Activated CD8-positive, alpha-beta memory T cell treated with anti-CD3 and anti-CD28 coated beads, Interleukin-2, amount 50 U/mL, for 1 hour (primary cell): ENCODE measurements around the gene ASB2.

Experiments used
- DNase-seq: peaks from one replicate; pipeline ENCODE4 v3.0.0-alpha.2; 2020; ENCODE audit errors: extremely low read depth

The ASB2 gene

DNA sequence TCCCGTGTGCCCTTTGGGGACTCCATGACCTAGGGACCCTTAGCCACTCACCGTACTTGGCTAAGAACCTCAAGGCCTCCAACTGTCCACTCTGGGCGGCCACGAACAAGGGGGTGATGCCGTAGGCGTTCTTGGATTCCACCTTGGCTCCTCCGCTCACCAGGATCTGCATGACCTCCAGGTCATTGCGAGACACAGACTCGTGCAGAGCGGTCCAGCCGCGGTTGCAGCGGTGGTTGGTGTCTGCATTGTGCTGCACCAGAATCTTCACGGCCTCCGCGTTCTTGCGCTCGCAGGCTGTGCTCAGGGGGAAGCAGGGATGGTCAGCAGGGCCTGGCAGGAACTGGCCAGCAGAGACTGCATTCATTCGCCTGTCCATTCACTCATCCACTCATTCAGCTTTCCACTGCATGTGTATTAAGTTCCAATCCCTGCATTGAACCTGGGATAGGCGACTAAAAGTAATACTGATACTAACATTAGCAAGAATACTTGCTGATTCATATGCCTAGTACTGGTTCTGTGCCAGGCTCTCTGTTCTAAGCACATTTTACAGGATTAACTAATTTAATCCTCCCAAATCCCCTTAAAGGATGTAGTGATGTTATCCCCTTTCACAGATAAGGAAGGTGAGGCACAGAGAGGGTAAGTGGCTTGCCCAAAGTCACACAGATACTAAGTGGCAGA, 25.3 kb downstream of the ASB2 start:
- DNase-seq: no peak

DNA sequence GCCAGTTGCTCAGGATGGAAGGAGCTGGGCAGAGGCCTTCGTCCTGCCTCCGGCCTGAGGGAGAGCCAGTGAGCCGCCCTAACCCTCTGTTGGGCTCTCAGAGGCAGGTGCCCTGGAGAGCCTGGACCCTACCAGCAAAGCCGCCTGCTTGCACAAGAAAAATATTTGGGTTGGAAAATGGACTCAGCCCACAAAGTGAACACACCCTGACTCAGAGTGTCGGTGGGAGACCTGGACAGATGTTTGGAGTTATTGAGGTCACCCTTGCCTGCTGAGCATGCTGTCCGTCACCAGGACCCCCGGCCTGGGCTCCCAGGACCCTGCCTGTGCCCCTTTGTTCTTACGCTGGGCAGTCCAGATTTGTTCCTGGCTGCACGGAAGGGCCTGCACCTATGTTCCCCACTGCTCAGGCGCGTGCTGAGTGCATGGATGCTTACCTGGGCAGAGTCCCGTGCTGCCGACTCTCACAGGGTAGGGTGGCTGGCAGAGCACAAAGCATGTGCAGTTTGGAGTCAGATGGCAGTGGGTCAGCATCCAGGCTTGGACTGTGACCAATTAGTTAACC, 26.8 kb downstream of the ASB2 start:
- DNase-seq: no peak

DNA sequence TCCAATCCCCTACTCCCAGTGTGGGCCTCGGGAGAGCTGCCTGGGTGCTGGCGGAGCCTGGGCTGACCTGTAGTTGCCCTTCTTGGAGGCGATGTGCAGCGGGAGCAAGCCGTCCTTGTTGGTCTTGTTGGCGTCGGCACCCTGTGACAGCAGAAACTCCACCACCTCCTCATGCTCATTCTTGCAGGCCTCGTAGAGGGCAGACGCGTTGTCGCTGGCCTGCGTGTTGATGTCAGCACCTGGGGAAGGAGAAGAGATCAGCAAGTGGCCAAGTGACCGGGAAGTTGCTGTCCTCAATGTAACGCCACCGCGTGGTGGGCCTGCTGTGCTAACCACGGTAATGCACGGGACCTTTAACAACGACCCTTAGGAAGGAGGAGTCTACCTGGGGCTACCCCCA, 29.1 kb downstream of the ASB2 start:
- DNase-seq: no peak

DNA sequence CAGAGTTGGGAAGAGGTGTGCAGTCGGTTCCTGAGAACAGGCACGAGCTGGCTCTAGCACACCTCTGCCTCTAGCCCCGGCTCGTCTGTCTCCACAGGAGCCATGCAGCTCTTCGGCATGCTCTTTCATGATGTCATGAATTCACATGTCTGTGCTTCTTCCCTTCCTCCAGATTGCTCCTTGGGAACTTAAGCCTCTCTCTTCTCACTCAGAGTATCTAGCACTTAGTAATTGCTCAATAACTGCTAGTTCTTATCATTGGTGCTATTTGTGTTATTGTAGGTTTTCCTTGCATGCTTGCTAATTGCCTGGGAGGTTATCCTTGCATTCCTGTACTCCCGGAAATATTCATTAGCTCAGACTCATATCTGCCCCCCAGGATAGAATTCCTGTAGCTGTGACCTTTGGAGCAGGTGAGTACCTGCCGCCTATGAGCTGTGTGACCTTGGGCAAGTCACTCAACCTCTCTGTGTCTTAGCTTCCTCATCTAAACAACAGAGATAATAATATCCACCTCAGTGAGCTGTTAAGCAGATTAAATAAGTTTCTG, 29.8 kb downstream of the ASB2 start:
- DNase-seq: no peak

DNA sequence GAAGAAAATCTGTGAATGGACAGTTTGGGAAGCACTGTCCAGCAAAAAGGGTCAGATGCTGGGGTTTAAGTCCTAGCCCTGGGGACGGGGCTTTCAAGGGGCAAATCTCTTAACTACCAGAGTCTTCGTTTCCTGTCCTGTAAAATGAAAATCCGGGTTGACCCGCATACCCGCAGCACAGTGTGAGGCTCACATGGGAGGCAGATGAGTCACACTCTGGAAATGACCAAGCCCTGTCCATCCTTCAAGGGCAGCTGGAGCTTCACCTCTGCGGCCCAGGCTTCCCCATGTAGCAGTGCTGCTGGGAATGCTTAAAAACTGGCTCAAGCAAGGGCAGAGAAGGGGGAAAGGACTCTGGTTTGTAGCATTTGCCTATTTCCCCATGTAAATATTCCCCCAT, 30.3 kb downstream of the ASB2 start:
- DNase-seq: no peak

DNA sequence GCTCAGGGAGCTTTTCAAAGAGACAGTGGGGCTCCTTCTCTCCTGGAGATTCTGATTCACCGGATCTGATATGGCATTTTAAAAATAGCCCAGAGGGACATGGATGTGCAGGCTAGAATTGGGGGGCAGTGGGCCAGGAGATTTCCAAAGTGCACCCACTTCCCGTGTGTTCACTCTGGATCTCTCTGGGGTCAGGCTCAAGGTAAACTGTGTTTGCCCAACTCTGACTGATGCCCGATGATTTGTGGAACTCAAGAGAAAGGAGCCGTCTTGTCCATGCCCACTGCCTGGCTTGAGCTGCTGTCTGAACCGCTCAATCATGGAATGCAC, 31.3 kb downstream of the ASB2 start:
- no peak for DNase-seq

DNA sequence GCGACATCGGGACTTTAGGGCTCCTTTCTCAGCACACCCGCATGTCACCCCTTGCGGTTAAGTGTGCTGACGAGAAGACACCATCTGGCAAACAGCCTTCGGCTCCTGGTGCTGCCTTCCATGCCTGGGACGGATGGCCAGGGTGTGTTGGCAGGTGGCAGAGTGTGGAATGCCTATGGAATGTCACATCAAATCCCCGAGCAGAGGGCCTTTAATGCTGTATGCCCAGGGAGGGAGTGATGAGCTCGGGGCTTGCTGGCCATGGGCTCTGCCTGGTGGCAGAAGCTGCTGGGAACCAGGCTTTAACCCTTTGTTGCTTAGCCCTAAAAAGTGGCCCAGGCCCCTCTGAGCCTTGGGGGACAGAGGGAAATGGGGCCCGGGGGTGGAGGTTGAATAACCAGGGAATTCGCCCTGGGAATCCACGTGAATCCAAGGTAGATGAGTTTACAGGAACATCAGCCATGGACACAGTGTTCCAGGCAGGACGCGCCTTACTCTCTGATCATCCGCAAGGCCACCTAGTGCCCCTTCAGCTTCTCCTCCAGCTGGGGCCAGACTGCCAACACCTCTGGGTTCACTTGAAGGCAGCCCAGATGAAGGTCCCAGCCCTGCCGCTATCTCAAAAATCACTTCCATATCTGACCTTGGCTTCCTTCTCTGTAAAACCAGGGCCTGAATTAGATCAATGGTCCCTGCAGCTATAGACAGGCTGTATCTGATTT, 31.9 kb downstream of the ASB2 start:
- no peak for DNase-seq

DNA sequence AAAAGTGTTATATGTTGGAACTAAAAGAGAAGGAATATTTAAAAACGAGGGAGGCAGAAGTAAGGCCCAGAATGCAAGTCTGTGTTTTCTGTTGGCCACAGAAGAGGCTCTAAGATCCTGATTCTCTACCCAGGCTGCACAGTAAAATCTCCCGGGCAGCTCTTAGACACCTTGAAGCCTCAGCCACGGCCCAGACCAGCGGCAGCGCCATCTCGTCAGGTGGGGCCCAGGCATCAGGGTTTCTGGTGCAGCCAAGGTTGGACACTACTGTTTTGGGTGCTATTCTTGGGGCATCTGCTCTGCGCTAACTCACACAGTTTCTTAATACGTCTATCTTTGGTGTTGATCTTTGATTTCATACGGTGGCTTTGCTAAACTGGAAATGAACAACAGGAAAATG, 32.4 kb downstream of the ASB2 start:
- DNase-seq: no peak

DNA sequence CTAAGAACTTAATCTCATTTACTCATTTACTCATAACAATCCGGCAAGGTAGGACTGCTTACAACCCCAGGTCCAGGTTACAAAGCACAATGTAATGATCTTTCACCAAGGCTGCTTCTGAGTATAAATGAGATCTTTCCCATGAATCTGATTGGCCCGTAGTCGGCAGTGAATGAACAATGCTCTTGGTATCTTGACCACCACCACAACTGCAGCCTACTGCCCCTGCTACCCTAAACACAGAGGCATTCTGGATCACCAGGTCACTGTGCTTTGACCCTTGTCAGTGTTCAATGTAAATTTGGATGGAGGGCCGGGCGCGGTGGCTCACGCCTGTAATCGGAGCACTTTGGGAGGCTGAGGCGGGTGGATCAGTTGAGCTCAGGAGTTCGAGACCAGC, 33.3 kb downstream of the ASB2 start:
- DNase-seq: no peak

DNA sequence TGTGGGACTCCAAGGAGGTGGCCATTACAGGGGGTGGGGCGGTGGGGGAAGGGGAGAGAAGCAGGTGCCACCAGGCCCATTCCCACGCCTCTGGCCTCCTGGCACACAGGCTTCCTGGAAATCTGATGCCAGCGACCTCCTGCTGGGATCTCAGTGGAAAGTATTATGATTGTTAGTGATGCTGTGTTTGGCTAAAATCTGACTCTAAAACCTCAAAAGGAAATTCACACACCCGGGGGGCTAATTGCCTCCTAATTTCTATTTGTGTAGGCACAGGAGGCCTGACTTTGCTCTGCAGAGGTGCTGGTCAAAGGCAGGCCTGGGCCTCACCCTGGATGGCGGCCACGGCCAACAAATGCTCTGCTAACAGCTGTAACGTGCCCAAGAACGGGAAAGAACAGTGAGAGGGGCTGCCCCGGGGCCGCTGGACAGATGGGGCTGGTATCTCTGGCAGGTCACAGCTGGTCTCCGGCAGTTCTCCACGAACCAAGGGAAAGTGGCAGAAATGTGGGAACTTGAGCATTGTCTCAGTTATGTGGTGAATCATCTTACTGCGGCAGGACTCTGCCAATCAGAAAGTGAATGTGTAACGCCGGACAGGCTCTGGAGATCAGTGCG, 35.0 kb downstream of the ASB2 start:
- no peak for DNase-seq

DNA sequence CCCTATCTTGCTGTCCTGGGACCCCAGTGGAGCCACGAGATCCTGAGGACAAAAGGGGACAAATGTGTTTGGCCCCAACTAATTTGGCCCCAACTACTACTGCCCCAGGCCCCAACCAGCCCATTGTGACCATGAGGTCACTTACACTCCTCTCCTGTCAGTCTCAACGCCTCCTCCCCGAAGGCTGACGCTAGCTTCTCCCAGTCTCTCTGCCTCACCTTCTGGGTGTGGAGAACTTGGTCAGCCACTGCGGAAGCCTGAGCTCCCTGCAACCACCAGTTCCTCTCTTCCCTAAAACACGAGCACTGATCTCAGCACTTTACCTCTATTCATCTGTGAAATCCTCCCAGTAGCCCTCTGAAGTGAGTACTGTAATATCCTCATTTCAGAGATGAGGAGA, 35.9 kb downstream of the ASB2 start:
- no peak for DNase-seq

DNA sequence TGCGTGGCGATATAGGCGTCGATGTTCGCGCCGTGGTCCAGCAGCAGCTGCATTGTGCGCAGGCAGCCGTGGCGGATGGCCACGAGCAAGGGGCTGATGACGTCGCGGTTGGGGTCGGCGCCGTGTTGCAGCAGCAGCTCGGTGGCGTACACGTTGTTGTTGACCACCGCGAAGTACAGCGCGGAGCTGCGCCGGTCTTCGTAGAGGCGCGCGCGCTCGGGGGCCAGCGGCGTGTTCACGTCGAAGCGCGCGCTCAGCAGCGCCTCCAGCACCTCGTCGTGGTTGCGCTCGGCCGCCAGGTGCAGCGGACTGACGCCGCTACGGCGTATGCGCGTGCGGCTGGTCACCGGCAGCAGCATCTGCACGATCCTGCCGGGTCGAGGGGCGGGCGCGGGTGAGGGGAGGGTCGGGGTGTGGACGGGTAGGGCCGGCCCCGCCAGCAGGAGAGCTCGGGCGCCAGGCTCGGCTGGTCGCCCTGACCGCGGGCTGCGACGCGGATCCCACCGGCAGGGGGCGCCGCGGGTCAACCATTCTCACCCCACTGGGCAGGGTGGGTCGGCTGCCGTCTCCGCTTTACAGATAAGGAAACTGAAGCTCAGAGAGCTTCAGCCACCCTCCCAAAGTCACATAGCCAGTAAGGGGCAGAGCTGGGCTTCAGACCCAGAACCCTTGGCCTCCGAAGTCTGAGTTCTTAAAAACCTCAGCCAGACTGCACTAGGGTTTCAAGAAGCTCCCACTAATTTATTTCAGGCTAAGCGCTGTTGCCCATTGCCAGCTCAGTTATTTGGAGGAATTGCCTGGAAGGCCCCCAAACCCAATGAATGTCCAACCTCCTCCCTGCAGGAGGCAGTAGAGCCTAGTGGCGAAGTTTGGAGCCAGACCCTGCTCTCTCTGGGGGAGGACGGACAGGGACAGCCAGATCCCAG, 36.8 kb downstream of the ASB2 start:
- DNase-seq: peak; percentile 51

DNA sequence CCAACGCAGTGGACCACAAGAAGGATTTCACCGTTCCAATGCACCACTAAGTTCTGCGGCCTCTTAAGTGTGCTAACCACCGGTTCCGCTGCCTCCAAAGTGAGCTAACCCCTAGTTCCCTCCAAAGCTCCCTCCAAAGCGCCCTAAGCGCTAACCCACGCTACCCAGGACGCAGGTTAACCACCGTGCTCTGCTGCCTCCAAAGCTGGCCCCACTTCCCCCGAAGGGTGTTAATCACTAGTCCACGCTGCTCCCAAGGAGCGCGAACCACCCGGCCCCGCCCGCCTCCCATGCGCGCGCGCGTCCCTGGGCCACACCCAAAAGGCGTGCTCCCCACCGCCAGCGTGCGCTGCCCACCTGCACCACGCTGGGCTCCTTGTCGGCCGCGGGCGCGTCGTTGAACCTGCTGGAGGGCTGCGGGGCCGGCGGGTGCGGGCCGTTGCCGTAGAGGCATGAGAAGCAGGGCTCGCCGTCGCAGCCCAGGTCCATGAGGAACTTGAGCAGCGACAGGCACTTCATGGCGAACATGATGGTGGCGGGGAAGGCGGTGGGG, 37.5 kb downstream of the ASB2 start:
- DNase-seq: no peak

DNA sequence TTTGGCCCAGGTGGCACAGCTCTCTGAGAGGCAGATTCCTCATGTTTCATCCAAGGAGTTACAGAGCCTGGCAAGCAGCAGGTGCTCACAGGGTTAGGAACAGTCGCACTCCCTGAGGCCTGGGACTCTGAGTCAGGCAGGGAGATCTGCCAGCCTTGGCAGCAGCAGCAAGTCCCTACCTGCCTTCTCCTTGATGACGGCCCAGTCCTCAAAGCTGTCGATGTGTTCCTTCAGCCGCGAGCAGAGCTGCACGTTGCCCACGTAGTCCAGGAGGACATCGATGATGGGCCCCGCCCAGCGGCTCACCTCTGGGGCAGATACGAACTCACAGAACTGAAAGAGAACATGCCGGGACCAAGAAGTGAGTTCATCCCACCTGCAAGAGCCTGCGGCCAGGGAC, 38.9 kb downstream of the ASB2 start:
- DNase-seq: no peak

DNA sequence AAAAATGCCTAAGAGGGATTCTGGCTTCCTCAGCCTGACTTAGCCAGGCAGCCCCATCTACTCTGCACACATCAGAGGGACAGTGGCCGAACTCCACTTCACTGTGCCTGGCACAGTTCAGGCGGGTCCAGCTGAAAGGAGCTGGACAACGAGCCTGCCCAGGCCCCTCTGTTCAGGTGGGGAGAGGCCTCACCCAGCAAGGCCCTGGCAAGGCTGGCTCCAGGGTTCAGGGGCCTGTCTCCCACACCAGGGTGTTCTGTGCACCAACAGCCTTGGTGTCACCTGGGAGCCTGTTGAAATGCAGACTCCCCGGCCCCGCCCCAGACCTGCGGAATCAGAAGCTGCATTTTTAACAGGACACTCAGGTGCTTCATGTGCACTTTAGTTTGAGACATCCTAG, 39.4 kb downstream of the ASB2 start:
- no peak for DNase-seq

DNA sequence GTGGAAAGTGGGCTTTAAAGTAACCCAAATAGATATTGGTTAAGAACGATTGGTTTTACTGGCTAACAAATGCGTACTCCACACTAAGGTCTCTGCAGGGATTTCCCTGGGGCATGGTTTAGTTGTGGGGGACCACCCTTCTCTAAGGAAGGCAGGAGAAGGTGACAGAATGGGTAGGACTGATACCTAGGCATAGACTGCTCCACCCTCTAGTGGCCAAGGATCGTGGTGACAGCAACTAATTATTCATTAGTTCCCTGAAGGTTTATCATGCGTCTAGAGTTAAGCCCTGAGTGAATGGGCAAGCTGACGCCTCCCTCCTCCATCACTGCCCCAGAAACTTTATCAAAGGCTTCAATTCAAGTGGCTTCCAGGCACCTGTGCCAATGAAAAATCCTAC, 40.1 kb downstream of the ASB2 start:
- no peak for DNase-seq

DNA sequence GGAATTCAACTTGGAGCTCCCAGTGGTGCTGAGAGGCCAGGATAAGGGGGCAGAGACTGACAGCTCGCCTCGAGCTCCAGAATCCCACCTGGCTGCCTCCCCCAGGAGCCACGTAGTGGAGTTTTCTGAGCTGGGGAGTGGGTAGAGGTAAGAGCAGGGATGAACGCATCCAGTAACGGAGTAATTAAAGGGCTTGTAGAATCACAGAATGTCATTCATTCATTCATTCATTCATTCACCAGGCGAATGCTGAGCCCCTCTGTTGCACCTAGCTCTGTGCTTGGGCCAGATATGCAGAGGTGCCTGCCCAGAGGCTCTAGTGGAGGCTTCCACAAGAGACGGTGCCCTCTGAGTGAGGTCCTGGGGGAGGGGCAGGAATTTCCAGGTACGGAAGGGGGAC, 41.2 kb downstream of the ASB2 start:
- no peak for DNase-seq

DNA sequence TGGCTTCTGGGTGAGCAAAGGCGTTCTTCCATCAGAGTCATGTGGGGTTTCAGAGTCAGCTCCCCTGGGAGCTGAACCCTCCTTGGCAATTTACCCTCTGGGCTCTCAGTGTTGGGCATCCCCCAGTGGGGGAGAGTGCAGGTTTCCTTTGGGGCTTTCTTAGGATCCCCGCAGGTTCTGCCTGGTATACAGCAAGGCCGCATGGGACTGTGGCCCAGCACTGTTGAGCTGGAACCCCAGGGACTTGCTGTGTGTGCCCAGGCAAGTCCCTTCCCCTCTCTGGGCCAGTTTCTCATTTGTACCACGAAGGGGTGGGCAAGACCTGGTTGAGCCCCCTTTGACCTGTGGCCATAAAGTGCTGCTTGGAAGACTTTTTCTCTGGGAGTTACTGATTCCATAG, 43.7 kb downstream of the ASB2 start:
- no peak for DNase-seq

DNA sequence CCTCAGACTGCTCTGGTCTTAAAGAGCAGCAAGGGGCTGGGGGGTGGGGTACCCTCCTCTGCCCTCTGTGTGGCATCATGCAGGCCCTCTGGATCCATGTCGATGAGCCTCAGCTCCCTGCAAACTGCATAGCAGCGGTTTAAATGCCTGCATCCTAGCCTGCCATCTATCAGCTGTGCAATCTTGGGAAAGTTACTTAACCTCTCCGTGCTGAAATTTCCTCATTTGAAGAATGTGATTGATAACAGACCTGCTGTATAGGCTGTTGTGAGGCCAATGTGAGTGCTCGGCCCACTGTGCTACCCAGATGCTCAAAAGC, 45.4 kb downstream of the ASB2 start:
- DNase-seq: no peak

DNA sequence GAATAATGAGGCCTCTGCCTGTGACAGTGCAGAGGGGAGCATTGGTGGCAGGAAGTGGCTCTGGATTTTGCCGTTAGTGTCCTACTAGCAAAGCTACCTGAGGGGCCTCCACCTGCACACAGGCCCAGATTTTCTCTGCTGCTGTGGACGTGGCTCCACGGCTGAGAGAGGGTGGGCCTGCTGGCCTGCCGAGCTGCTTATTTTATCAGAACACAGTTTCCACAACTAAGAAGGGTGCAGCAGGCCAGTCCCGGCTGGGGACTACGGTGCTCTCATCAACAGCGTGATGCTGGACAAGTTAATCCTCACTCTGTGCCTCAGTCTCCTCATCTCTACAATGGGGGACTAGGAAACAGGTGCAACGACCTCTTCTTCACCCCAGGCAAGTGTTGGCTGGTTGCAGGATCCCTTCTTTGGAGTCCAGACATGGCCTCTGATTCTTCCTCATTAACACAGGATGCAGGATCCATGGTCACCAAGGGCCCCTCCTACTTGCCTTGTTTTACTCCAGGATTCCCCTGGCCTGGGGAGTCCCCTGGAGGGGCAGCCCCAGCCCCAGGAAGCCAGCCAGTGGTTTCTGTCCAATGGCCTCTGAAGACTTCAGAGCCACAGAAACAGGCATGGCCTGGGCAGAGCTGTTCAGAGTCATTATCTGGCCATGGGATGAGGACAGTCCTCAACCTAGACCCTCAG, 45.9 kb downstream of the ASB2 start:
- DNase-seq: no peak

DNA sequence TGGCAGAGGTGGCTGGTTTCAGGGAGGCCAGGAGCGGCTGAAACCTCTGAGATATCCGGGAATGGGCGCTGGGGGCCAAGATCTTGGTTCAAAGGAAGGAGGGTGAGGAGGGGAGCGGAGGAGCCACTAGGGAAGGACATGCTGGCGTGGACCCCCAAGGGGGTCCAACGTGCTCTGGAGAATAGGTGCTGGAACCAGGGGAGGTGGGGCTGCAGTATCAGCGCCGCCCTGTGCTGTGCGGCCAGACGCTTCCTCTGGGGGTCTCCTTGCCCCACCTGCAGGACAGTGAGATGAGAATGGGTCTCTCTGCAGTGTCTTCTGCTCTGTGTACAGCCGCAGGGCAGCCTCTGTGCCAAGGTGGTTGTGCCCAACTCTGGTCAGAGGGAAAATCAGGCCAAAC, 46.7 kb downstream of the ASB2 start:
- no peak for DNase-seq
